H7 (cell line): ENCODE measurements around the gene SLC9A7. TPM values are rescaled to one million over a fixed set of nuclear protein-coding genes. Genes with fewer than 3 reads are reported as not detected.
A peak's percentile ranks its signal among the peaks of the same experiment; 100 is the strongest.

Source experiments
- DNase-seq: peaks from one replicate; pipeline ENCODE4 v3.0.0; 2012
- H3K27me3 ChIP-seq: 2 replicates; pipeline ENCODE4 v1.6.0; 2011; ENCODE audit warnings: mild to moderate bottlenecking, low read length; ENCODE audit not compliant: control insufficient read depth, insufficient read depth
- H3K36me3 ChIP-seq: replicated peaks from 2 replicates; pipeline ENCODE4 v1.5.1; 2011; ENCODE audit warnings: low read length; ENCODE audit not compliant: control insufficient read depth, insufficient read depth
- H3K4me3 ChIP-seq: 2 replicates; pipeline ENCODE4 v1.5.1; 2011; ENCODE audit warnings: low read depth, mild to moderate bottlenecking, control low read depth, low read length, moderate library complexity; ENCODE audit not compliant: insufficient read depth
- total RNA-seq: library from RNA; depleted of rRNA; stranded (reverse); fragments of >200 nt; shearing (Covaris generic); gene quantifications from 2 replicates; pipeline ENCODE4 v1.2.3, GENCODE V29; 2014

The SLC9A7 gene
- total RNA-seq, 1 experiment from 2014 or later: 31.1 TPM

DNA sequence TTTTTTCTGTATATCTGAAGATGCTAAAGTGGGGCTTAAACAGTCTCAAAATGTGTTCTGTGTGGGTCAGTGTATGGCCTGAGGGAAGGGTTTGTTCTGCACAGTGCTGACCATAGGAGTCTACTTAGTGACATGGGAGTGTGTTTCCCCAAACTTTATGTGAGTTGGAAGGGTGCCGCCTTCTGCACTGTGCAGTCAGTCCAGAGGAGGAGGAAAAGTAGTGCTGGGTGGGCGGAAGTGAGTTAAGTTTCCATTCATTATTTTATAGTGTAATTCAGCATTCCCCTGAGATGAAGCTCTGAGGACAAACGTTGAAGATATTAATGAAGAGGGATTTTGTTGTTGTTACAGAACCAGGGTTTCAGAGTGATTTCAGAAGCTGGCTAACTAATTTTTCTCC lies 182.5 kb downstream of the SLC9A7 start:
- Histone ChIP-seq H3K4me3 (peak overlapping the region; percentile 12; the same call in 1 of the 2 replicates), H3K36me3 (no peaks in the 10 kb centered on the region; the same call in 1 of the 2 replicates), H3K27me3 (peaks cover 13% of the 10 kb centered on the region)
- no peak for DNase-seq

- DNase-seq: no peak
- Histone ChIP-seq H3K27me3 (peaks cover 13% of the 10 kb centered on the region), H3K4me3 (peak overlapping the region; percentile 72), H3K36me3 (no peaks in the 10 kb centered on the region; the same call in 1 of the 2 replicates)
These were observed 182.9 kb downstream of the SLC9A7 start for GRCh38 chrX:46575991-46576392.

GRCh38 chrX:46575586-46575985 lies 183.3 kb downstream of the SLC9A7 start:
- peaks cover 13% of the 10 kb centered on the region for H3K27me3 ChIP-seq
- peak overlapping the region; percentile 72 for H3K4me3 ChIP-seq
- no peaks in the 10 kb centered on the region; the same call in 1 of the 2 replicates for H3K36me3 ChIP-seq
- DNase-seq: no peak

DNA sequence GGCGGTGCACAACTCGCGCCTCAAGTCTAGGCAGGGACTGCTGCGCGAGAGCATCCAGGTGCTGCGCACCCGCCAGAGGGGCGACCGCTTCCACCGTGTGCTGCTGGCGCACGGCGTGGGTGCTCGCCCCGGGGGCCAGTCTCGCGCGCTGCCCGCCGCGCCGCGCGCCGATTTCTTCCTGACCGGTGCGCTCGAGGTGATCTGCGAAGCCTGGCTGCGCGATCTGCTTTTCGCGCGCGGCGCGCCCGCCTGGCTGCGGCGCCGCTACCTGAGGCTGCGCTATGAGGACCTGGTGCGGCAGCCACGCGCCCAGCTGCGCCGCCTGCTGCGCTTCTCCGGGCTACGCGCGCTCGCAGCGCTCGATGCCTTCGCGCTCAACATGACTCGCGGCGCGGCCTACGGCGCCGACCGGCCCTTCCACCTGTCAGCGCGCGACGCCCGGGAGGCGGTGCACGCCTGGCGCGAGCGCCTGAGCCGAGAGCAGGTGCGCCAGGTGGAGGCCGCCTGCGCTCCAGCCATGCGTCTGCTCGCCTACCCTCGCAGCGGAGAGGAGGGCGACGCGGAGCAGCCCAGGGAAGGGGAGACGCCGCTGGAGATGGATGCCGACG lies 184.0 kb downstream of the SLC9A7 start:
- DNase-seq: peak; percentile 62
- no peaks in the 10 kb centered on the region; the same call in 1 of the 2 replicates for H3K36me3 ChIP-seq
- H3K4me3 ChIP-seq: peak overlapping the region; percentile 72
- H3K27me3 ChIP-seq: peaks cover 13% of the 10 kb centered on the region

GRCh38 chrX:46573892-46574773 lies 184.8 kb downstream of the SLC9A7 start:
- Histone ChIP-seq H3K27me3 (peaks cover 13% of the 10 kb centered on the region), H3K36me3 (no peaks in the 10 kb centered on the region; the same call in 1 of the 2 replicates), H3K4me3 (peak overlapping the region; percentile 72)
- DNase-seq: peak; percentile 75

- Histone ChIP-seq H3K4me3 (peak within 1 kb of the TSS; percentile 72), H3K27me3 (peaks cover 13% of the 10 kb centered on the region), H3K36me3 (no peaks in the 10 kb centered on the region; the same call in 1 of the 2 replicates)
- peak; percentile 85 for DNase-seq
These were observed 185.5 kb downstream of the SLC9A7 start, which contains the start of gene CHST7 for GRCh38 chrX:46573331-46573891. TSS of gene CHST7 (plus strand) at chrX:46573765. CDS start at chrX:46573932, 167 bp downstream.

DNA sequence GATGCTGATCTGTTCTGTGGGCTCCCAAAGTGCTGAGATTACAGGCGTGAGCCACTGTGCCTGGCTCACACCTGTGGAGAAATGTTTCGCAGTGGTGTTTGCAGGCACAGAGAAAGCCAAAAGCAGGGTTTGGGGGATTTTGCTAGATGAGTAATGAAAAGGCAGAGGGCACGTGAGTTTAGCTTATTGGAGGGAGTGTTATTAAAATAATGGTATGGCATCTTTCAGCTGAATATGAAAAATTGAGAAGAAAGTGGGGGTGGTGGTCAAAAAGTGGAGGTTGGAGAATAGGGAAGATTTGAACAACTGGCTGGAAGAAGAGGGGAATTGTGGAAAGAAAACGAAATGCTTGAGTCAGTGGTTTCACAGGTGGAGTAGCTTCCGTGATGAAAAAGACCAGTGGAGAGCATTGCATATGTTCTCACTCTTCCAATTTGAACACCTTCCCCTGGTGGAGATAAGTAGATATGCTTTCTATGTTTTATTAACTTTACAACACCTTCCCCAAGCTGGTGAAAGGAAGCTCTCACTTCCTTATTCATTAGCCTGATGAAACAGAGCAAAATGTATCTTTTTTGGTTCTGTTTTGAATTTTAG lies 186.5 kb downstream of the SLC9A7 start:
- no peak for DNase-seq
- Histone ChIP-seq H3K27me3 (peaks cover 13% of the 10 kb centered on the region), H3K4me3 (no peak overlapping the region), H3K36me3 (no peaks in the 10 kb centered on the region)

- DNase-seq: no peak
- no peaks in the 10 kb centered on the region for H3K36me3 ChIP-seq
- no peak overlapping the region for H3K4me3 ChIP-seq
- H3K27me3 ChIP-seq: peaks cover 13% of the 10 kb centered on the region
These were observed 187.2 kb downstream of the SLC9A7 start for GRCh38 chrX:46571423-46572339.

DNA sequence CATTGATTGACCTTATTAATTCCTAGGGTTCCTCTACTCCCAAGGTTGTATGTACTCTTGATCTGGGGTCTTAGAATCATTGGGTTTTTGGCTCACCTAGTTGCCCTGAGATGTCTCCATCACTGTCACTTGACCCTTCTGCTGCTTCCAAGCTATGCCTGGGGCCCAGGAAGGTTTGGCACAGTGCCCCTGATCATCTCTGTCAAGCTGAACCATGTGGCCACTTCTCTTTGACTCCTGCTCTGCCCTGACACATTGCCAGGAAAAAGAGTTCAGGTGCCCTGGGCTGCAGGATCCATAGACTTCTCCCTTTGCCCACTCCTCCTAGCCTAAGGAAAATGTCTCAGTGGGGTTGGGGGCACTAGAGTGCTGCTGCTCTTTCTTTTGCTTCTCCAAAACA lies 189.3 kb downstream of the SLC9A7 start:
- H3K36me3 ChIP-seq: no peaks in the 10 kb centered on the region
- DNase-seq: no peak
- H3K27me3 ChIP-seq: peaks cover 5% of the 10 kb centered on the region
- H3K4me3 ChIP-seq: no peak overlapping the region

- no peaks in the 10 kb centered on the region for H3K27me3 ChIP-seq
- H3K4me3 ChIP-seq: no peak overlapping the region
- H3K36me3 ChIP-seq: no peaks in the 10 kb centered on the region
- no peak for DNase-seq
These were observed 191.5 kb downstream of the SLC9A7 start for GRCh38 chrX:46567388-46567787.

DNA sequence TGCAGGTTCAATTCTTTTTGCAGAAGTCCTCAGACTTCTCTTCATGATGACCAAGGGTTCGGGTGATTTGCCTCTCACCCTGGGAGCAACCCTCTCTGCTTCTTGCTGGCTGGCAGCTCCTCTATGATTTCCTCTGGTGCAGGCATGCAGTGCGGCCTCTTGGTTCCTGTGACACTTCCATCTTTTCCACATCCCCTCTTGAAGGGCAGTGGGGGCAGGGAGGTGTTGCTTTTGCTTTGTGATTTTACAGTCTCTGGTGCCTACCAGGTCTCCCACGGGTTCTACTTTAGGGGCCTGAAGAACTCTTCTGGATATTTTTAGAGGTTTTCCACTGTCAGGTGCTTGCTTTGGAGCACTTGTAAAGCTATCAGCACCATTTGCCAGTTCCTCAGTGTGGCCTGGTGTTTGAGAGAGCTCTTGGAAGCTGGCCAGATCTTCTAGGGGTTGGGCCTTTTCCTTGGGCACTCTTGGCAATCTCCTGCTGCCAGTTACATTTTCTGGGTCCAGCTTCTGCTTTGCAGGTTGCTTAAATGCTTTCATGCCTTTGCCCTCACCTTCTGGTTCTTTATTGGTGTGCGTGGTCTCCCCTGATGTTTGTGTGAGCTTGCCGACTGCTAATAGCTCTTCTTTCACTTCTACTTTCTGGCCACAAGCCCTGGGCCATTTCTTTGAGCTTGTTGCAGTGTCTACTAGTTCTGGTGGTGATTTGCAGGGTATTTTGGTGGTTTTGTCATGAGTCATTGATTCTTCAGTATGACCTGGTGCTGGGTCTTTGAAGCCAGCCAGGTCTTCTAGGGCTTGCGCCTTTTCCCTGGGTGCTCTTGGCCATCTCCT lies 196.9 kb downstream of the SLC9A7 start:
- H3K36me3 ChIP-seq: no peaks in the 10 kb centered on the region
- no peak overlapping the region for H3K4me3 ChIP-seq
- H3K27me3 ChIP-seq: no peaks in the 10 kb centered on the region
- DNase-seq: no peak

GRCh38 chrX:46559062-46559461 lies 199.9 kb downstream of the SLC9A7 start:
- no peak overlapping the region for H3K4me3 ChIP-seq
- H3K36me3 ChIP-seq: no peaks in the 10 kb centered on the region
- DNase-seq: no peak
- no peaks in the 10 kb centered on the region for H3K27me3 ChIP-seq

DNA sequence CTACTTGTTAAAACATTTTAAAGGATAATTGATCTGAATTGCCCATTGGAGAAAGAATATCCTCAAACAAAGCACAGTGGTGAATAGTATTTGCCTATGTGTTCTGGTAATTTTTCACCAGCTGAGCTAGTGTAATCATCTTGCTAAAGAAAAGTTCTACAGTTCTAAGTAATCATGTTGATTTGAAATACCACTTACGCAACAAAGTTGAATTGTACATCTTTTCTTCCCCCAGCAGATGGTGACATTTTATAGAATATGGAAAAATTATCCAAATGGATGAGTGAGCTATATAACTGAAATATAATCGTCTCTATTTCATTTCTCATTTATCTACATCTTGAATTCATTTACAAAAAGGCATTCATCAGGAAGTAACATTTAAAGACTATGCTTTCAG lies 204.0 kb downstream of the SLC9A7 start:
- no peaks in the 10 kb centered on the region for H3K27me3 ChIP-seq
- no peaks in the 10 kb centered on the region; the same call in 1 of the 2 replicates for H3K36me3 ChIP-seq
- H3K4me3 ChIP-seq: no peak overlapping the region
- no peak for DNase-seq
